ENCODE measurements around the gene IGF2BP1.

Gene IGF2BP1

GRCh38 chr17:49104511-49105074 is 107.4 kb downstream of the IGF2BP1 start:
- Histone ChIP-seq H3K4me3 (ENCODE audit: low read length) (no peak overlapping the region), H3K9ac (ENCODE audit: low read length) (no peak overlapping the region), H3K27me3 (ENCODE audit: control insufficient read depth, insufficient read depth, low read length) (no peaks in the 10 kb centered on the region), H3K36me3 (ENCODE audit: control insufficient read depth, insufficient read depth, low read length) (no peaks in the 10 kb centered on the region), H3K27ac (ENCODE audit: low read depth, low read length) (no peak overlapping the region), H3K4me1 (ENCODE audit: control insufficient read depth, insufficient read depth, low read length) (no peaks in the 10 kb centered on the region)

Measured in rectal smooth muscle tissue (tissue), 1 donor.